GM12872 (cell line): ENCODE measurements around the gene INO80.
A peak's percentile ranks its signal among the peaks of the same experiment; 100 is the strongest.

ENCODE experiments used
- TF ChIP-seq, protein P1 (sequence below): IDR thresholded peaks from 3 replicates; pipeline ENCODE4 v1.5.1; 2011; ENCODE audit warnings: low read depth, mild to moderate bottlenecking, low read length, moderate library complexity; ENCODE audit not compliant: insufficient read depth

Gene INO80

DNA sequence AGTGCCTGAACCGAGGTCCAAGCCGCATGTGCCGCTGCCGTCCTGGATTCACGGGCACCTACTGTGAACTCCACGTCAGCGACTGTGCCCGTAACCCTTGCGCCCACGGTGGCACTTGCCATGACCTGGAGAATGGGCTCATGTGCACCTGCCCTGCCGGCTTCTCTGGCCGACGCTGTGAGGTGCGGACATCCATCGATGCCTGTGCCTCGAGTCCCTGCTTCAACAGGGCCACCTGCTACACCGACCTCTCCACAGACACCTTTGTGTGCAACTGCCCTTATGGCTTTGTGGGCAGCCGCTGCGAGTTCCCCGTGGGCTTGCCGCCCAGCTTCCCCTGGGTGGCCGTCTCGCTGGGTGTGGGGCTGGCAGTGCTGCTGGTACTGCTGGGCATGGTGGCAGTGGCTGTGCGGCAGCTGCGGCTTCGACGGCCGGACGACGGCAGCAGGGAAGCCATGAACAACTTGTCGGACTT lies 179.8 kb downstream of the INO80 start:
- TF ChIP-seq, protein P1, sequence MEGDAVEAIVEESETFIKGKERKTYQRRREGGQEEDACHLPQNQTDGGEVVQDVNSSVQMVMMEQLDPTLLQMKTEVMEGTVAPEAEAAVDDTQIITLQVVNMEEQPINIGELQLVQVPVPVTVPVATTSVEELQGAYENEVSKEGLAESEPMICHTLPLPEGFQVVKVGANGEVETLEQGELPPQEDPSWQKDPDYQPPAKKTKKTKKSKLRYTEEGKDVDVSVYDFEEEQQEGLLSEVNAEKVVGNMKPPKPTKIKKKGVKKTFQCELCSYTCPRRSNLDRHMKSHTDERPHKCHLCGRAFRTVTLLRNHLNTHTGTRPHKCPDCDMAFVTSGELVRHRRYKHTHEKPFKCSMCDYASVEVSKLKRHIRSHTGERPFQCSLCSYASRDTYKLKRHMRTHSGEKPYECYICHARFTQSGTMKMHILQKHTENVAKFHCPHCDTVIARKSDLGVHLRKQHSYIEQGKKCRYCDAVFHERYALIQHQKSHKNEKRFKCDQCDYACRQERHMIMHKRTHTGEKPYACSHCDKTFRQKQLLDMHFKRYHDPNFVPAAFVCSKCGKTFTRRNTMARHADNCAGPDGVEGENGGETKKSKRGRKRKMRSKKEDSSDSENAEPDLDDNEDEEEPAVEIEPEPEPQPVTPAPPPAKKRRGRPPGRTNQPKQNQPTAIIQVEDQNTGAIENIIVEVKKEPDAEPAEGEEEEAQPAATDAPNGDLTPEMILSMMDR, result no peak

DNA sequence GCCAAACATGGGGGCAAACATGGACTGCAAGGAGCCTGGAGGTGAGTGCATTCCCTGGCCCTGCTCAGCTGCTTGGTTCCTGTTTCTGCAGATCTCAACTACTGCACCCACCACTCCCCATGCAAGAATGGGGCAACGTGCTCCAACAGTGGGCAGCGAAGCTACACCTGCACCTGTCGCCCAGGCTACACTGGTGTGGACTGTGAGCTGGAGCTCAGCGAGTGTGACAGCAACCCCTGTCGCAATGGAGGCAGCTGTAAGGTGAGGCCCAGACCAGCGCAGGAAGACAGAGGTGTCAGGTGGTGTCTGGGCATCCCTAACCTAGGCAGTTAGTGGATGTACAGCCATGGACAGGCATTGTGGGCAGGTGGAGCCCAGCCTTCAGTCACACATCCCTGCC lies 181.6 kb downstream of the INO80 start:
- TF ChIP-seq, protein P1, result no peak

DNA sequence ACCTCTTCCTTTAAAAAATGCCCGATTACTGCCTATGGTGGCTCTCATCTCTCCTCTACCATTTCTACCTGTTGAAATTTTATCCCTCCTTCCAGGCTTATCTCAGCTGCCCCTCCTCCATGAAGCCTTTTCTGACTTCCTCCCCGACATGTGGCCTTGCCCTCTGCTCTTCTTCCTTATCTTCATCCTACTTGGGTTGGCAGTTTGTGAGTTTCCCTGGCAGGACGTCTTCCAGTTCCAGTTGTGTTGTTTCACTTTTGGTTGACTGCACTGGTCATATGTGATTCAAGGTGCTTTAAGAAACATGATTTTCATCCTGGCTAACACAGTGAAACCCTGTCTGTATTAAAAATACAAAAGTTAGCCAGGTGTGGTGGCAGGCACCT lies 182.6 kb downstream of the INO80 start:
- TF ChIP-seq, protein P1, result no peak

DNA sequence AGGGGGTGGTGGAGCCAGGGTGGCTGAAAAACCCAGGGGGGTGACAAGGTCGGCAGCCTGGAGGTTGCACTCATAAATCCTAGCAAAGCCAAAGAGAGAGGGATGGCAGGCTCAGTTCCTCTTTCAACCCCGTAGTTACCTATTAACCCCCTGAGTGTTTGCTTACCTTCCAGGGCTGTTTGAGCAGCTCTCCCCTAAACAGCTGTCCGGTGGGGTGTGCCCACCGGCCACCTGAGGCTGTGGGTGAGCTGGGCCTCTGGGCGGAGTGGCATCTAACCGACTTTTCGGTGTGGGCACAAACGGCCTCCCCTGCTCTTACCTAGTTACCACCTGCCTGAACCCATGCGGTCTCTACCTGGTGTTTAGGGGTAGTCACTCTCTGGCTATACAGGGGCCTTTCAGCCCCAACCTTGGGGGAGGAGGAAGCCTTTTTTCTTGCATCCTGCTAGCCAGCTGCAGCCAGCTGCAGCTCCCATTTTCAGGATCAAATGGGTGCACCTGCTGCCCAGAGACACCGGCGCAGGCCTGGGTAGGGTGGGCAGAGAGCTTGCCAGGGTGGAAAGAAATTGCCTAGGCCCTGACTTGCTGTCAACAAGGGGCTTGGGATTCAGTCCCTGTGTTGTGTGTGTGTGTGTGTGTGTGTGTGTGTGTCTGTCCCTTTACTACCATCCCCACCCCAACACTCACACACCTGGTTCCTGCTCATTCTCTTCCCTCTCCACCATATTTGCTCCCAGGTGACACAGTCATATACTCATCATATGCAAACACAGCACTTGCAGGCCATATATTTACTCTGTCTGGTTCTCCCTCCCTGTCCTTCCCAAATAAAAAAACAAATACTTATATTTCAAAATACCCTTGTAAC lies 183.2 kb downstream of the INO80 start:
- TF ChIP-seq, protein P1, result no peak

GRCh38 chr15:40932156-40932555 lies 183.9 kb downstream of the INO80 start:
- TF ChIP-seq, protein P1, result 0 out of 3 replicates have a peak, but pooled peaks have one; percentile 14

- TF ChIP-seq, protein P1, result no peak
Measured at GRCh38 chr15:40931300-40932142, 184.6 kb downstream of the INO80 start.
